Astrocyte (in vitro differentiated cells and primary cell): ENCODE results near the gene TENT5C.

Experiments
- CTCF ChIP-seq: IDR thresholded peaks from 2 replicates; pipeline ENCODE4 v1.5.1; 2011; ENCODE audit warnings: low read depth, mild to moderate bottlenecking, inconsistent platforms, low read length, moderate library complexity; ENCODE audit not compliant: insufficient read depth
- EZH2 ChIP-seq: IDR thresholded peaks from 2 replicates; pipeline ENCODE4 v1.6.1; 2012; ENCODE audit warnings: mild to moderate bottlenecking, low read length, inconsistent platforms; ENCODE audit not compliant: insufficient read depth

GRCh38 chr1:117561071-117561470 is 44.8 kb upstream of the TENT5C start:
- no peak for TF ChIP-seq CTCF
- no peak for TF ChIP-seq EZH2
